Measurements from ENCODE around the gene NFKB1. TPM values are rescaled to one million over a fixed set of nuclear protein-coding genes. Genes with fewer than 3 reads are reported as not detected.

Gene NFKB1
- total RNA-seq, 4 donors from 2014 or later = 20.0 to 27.2 (median 22.7) TPM

Other genes starting within 250 kb of the NFKB1 start
- gene SLC39A8, start 155.9 kb upstream of the NFKB1 start, total RNA-seq = 1 to 10 TPM; 1.2 to 1.8 (median 1.7) TPM